HG02981 (cell line): ENCODE measurements around the gene ABHD16A.

Experiments used
- ATAC-seq: cut with Tn5 transposase; IDR thresholded peaks from one replicate; pipeline ENCODE4 v1.9.1; 2021; ENCODE audit warnings: mild to moderate bottlenecking, moderate library complexity; ENCODE audit not compliant: unreplicated experiment

ABHD16A gene

DNA sequence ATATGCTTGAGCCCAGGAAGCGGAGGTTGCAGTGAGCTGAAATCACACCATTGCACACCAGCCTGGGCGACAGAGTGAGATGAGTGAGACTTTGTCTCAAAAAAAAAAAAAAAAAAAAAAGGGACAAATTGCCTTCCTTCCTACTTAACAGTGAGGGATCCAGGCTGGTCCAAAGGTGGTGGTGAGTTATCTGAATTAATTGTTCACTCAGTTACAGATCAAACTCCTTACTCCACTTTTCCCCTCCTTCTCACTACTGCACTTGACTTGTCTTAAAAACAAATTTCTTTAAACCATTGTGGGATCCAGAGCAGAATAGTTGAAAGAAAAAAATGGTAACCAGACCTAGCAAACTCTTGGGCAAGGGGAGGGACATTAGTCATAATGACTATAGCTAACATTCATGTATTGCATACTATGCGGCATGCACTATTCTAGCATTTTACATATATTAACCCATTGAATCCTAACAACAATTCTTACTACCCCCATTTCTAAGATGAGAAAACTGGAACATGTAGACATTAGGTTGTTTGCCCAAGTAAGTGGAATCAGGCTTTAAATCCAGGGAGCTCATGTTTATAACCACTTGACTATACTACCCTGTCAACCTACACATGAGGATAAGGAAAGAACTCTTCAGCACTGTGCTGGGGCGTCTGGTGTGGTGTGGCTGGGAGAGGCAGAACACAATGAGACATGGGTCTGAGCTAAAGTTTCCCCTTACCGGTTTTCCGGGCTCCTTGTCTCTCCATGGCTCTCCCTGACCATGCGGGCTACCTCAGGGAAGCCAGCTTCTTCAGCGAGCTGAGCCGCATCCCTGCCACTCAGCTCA, 39.8 kb downstream of the ABHD16A start:
- ATAC-seq = no peak

- ATAC-seq = no peak
These were observed 40.9 kb downstream of the ABHD16A start for GRCh38 chr6:31662124-31662723.

DNA sequence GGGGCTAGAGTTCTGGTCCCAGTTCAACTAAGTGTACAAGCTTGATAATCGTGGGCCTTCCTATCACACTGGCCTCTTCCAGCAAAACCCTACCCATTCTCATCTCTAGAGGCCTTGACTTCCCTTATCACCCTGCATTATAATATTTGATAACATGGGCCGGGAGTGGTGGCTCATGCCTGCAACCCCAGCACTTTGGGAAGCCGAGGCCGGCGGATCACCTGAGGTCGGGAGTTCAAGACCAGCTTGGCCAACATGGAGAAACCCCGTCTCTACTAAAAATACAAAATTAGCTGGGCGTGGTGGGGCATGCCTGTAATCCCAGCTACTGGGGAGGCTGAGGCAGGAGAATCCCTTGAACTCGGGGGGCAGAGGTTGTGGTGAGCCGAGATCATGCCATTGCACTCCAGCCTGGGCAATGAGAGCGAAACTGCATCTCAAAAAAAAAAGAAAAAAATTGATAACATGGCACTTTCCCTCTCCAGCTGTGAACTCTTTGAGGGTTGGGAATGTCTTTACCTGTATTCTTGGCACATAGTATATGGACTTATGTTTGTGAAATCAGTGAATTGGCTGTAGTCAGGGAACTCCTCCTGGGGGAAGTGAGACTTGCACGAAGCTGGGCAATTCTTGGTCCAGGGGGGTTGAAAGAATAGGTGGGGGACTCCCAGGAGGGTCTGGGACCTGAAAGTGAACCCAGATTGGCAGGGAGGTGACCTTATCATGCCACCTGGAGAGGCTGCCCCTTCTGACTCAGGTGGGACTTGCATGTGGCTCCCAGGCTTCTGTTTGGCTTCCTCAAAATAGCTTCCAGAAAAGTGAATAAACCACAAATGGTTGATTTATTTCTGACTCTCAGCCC, 41.6 kb downstream of the ABHD16A start:
- ATAC-seq = no peak

DNA sequence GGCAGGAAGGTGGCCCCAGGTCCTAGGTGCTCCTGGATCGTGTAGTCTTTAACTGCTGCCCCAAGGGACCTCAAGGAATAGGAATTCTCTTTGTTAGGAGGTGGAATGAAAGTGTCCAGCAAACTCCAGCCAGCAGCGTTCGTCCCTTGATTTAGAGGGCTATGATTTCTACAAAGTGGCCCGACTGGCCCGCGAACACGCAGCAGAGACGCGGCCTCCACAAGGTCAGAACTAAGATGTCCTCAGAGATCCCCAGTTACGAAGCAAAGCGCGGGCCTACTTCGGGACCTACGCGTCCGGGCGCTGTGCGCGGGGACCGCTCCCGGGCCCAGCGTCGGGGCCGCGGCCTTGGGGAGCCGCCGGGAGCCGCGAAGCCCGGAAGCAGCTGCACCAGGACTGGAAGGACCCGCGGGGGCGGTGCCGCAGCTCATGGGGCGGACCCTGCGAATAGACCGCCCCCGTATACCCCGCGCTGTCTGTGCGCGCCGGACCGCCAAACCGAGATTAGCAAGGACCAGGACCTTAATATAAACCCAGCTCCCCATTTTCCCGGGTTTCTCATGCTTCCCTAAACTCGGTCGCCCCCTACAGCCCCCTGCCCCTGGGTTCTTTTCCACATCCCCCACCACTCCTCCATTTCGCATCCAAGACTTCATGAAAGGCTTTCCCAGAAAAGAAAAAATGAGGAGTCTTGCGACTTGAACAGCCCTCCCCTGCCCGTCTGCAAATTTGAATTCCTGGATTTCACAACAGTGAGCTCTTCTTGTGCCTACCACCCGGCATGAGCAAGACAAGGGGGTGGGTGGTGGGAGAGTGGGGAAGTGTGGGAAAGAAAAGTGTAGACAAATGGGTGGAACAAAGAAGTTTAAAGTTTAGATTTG, 42.5 kb downstream of the ABHD16A start, which contains the start of gene C6orf47:
C6orf47 (minus strand) TSS at position 398 of the 881 bp plus-strand sequence. CDS start 831 bp downstream, outside the sequence.
- no peak for ATAC-seq

- no peak for ATAC-seq
These were observed 43.3 kb downstream of the ABHD16A start for GRCh38 chr6:31659649-31660380.

GRCh38 chr6:31658983-31659648, 44.0 kb downstream of the ABHD16A start:
- ATAC-seq = no peak

GRCh38 chr6:31658158-31658688, 44.9 kb downstream of the ABHD16A start:
- no peak for ATAC-seq

GRCh38 chr6:31657406-31658157, 45.5 kb downstream of the ABHD16A start:
- ATAC-seq = no peak

DNA sequence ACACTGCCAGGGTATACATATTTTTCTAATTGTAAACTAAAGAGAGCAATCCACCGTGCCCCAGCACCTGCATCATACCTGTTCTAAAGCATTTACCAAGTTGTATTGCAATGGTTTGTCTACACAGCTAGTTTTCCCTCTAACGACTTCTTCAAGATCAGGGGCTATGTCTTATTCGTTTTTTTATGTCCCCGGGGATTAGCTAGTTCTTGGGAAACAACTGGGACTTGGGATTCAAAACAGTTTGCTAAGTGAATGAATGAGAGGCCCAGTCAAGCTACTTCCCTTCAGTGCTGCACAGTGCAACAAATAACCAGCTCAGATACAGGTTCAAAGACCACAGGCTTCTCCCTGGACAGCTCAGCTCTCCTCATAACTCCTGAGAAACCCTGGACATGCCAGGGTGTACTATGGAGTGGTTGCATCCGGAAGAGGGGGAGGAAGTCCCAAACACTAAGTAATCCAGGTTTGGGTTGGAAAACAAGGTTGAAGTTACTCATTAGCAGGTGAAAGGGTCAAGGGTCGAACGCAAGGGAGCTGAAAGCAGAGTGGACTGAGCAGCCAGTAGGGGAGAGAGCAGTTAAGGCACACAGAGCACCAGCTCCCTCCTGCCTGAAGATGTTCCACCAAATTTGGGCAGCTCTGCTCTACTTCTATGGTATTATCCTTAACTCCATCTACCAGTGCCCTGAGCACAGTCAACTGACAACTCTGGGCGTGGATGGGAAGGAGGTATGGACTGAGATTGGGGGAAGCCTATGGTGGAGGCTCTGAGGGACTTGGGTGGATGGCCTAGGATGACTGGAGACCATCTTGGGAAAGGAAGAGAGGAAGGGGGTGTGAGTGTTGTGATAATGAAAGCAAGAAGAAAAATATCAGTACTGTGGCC, 47.5 kb downstream of the ABHD16A start, which contains the start of gene APOM:
APOM (plus strand) TSS at position 546 of the 889 bp plus-strand sequence; CDS start at position 619, 73 bp downstream.
- ATAC-seq = no peak

DNA sequence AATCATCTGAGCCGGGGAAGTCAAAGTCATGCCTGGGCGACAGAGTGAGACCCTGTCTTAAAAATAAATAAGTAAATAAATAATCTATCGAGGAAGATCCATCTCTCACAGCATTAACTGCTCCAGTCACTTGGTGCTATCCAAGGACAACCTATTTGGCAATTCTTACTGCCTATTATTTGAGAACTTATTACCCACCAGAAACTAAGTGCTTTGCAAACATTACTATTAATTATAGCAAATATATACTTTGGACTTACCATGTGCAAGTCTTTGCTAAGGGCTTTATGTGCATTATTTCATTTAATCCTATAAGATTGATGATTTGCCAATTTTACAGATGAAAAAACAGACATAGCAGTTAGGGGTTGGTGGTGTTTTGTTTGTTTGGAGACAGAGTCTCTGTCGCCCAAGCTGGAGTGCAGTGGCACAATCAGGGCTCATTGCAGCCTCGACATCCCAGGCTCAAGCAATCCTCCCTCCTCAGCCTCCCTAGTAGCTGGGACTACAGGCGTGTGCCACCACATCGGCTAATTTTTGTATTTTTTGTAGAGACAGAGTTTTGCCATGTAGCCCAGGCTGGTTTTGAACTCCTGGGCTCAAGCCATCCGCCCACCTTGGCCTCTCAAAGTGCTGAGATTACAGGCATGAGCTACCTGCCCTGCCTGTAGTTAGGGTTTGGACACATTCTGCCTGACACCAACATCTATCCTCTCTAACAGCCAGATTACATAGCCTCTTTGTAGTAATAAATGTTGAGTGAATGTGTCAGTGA, 48.4 kb downstream of the ABHD16A start:
- no peak for ATAC-seq

DNA sequence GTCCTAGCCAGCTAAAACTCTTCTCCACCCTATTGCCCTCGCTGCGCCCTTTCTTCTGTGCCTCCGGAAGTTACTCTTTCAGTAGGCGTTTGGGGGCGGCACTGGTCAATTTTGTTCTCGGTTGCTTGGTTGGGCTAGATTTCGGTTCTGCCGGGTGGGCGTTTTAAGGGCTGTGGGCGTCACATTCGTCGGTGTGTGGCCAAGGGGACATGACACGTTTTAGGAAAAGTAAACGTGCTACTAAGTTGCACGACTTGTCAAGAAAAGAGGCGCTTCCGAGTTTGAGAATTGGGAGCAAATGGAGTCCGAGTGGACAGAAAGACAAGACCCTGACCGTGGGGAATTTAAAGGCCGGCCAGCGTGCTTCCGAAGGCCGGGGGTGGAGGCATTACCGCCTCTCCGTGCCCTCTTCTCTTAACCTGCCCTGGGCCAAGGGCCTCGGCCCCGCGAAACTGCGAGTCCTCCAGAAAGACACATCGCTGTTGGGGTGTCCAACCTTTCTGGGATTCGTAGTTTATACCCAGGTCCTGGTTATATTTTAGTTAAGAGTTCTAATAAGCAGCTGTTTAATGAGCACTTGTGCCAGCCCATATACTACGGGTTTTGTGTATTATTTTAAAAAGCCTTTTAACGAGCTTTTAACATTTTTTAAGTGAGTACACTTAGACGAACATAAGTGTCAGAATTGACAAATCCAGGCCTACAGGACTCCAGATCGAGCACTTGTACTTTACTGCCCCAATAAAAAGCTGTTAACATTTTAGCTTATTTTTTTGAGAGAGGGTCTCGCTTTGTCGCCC, 50.0 kb downstream of the ABHD16A start:
- peak; percentile 51 for ATAC-seq

- peak; percentile 17 for ATAC-seq
These were observed 51.4 kb downstream of the ABHD16A start for GRCh38 chr6:31651602-31652191.

- no peak for ATAC-seq
These were observed 57.8 kb downstream of the ABHD16A start for GRCh38 chr6:31645325-31645724.

DNA sequence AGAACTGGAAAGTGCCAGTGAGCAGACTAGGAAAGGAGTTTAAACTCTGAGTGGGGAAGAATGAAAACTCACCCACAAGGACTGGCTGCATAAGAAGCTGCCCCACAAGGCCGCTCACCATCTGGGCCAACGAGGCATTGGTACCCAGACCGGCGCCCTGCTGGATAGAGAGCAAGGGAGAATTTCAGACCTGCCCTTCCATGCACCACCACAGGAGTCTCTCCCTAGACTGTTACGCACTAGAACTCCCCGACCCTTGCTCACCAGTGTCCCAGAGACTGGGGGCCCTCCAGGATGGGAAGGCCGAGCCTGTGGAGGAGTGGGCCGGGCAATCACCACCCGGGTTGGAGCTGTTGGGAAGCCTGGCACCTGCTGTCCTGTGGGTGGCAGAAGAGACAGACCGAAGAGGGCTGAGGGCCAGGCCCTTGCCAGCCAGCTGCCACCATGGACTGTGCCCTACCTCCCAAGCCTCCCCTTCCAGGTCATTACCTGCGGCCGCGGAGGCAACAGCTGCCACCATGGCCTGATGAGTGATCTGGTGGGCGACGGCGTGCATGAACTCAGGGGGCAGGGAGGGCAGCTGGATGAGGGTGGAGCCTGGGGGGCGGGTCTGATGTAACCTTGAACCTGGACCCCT, 59.2 kb downstream of the ABHD16A start:
- ATAC-seq = no peak
